ELR (cell line): Measurements from ENCODE around the gene IER3.

Experiments used
- DNase-seq: peaks from one replicate; pipeline ENCODE4 v3.0.0-alpha.2; 2015; ENCODE audit warnings: low read depth

Gene IER3

DNA sequence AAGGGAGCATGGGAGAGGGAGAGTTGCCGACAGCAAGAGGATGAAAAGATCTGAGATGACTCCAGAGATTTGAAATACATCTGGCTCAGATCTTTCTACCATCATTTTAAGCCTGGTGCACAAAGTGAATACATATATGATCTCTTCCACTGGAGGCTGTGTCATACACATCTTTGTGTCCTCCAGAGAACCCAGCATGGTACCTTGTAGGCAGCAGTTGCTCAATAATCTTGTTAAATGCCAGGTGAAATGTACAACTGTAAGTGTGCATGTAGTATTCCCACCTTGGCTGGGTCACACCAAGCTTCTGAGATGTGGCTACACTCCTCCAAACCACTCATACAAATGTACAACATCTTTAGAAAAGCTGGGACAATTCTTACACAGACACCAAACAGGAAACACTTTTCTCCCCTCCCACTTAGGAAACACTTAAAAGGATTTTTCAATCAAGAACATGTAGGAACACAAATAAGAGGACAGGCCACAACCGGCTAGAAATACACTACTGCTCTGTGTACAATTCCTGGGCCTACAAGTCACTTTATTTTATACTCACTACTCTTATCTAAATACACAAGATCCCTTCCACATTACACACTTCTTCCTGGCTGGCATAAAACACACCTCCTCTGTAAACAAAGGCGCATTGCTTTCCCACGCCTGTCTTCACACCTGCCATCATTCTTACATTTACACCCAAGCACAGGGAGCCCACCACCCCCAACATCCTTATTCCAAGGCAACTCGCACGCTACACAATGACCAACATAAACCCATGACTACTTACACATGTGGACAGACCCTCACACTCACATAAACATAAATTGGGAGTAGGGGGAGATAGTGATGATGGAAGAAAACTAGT lies 3.8 kb upstream of the IER3 start:
- no peak for DNase-seq

DNA sequence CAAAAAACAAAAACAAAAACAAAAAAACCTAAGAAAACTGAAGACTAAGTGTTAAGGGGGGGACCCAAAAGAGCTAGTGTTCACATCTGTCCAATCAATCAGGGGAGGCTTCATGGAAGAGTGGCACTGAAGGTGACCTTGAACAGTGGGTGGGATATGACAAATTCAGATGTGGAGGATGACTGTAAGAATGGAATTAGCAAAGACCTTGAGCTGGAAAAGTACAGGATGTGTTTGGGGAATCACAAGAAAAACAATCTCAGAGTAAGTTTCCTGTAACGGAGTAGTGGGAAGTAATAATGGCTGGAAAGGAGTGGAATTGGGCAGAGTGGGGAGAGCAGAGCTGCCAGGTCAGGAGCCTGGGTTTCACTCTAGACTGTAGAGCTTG lies 2.9 kb upstream of the IER3 start:
- DNase-seq, result peak; percentile 37

DNA sequence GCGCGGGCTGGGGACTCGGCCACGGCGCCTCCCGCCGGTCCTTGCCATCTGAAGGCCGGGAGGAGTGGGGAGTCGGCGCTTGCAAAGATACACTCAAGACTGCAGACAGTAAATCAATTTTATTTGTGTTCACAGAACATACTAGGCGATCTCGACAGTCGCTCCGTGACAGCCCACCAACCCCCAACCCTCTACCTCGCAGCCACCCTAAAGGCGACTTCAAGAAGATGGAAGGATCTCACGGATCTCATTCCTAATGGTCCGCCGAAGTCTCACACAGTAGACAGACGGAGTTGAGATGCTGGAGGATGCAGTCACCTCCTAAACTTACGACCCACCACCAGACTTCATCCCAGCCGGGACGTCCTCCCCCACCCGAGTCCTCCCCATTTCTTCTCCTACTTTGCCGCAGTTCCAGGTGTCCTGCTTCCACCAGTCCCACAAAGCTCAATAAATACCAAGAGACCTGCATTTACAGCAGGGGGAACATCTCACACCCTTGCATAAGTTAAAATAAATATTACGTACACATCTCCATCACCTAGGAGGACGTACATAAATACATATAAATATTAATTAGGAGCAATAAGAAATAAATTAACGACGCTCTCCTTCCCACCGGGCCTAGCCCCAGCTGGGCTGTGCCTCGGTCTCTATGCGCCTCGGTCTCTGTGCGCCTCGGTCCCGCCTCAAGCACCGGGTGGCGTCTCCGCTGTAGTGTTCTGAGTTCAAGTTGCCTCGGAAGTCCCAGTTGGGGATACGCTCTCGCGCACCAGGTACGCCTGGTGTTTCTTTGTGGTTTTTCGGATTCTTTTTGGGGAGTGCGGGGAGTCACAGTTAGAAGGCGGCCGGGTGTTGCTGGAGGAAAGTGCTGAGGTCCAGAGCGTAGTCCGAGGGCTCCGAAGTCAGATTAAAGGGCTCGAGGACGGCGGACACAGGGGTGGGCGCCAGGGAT lies 971 bp downstream of the IER3 start:
- DNase-seq, result peak; percentile 52

DNA sequence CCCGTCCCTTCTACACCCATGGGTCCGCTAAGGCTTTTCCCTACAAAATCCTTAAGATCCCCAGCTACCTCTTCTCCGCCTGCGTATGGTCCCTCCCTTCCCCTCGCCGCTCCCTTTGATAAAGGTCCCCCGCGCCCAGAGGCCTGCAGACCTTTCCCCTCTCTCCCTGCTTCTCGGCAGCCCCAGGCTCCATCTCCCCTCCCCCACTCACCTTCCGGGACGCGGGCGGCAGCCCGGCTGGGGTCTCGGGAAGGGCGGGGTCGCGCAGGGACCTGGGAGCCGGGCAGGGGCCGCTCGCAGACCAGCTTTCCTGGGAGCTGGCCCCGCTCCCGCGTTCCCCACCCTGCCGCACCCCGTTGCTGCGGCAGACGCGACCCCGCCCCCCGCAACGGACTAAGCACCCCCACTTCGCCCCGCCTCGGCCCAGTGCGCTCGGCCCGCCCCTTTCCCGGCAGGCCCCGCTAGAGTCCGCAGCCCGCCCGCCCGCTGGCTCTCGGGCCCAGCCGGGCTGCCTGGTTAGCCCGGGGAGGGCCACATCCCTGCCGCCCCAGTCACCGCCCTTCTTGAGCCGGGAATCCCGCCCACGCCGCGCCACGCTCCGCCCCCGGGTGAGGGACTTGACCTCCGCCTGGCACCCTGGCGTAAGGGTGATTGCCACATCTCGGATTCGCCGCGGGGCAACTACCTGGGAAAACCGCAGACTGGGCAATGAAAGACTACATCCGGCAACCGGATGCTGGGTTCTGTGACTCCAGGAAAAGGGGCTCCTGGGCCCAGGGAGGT lies 1.8 kb downstream of the IER3 start, which contains the start of gene FLOT1:
TSS of gene FLOT1 (minus strand) at position 372 of the 783 bp plus-strand sequence. CDS start 498 bp downstream, outside the sequence.
- DNase-seq, result peak; percentile 98

- DNase-seq, result no peak
Observed at GRCh38 chr6:30741789-30742315, 2.5 kb downstream of the IER3 start.

DNA sequence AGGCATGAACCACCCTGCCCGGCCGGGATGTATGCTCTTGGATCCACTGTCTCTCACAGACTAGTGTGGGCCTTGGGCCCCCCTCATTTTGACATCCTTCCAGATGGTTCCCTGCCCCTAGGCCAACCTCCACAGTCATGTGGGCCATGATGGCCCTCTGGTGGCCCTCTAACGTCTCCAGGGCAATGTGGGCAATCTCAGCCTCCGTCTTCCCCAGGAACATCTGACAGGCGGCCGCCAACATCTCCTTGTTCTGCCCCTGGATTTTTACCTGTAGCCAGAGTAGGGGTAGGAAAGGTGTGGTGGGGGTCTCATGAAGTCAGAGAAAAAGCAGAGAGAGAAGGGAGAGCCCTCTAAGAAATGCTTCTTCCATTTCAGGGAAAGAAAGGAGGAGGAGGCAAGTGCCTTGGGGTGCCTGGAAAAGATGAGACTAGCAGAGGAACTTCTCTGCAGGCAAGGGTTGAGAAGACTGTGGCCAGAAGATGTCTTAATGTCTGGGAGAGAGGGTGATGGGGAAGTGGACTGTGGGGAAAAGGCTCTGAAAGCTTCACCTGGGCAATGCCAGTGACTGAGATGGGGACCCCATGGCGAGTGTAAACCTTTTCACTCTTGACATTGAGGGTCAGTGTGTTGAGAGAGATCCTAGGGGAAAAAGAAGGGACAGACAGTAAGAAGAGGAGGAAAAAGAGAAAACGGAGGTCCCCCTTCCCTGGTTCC lies 3.1 kb downstream of the IER3 start:
- no peak for DNase-seq

GRCh38 chr6:30740540-30740870 lies 3.8 kb downstream of the IER3 start:
- DNase-seq, result no peak

DNA sequence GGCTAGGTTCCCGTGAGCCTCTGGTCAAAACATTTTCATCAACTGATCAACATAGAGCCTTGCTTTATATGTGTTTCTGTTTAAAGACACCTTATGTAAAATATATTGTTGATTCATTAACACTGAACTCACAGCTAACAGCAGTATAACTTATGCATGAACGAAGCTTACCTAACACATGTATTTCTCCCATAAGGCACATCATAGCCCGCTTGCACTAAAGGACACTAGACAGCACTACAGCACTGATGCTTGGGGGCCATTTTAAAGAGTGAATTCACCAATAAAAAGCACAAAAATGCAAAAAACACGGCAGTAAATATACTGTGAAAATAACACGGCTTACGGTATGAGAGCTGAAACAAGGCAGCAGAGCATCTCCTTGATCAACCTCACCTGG lies 5.8 kb downstream of the IER3 start:
- DNase-seq, result no peak

GRCh38 chr6:30735668-30736314 lies 8.6 kb downstream of the IER3 start:
- DNase-seq, result no peak

DNA sequence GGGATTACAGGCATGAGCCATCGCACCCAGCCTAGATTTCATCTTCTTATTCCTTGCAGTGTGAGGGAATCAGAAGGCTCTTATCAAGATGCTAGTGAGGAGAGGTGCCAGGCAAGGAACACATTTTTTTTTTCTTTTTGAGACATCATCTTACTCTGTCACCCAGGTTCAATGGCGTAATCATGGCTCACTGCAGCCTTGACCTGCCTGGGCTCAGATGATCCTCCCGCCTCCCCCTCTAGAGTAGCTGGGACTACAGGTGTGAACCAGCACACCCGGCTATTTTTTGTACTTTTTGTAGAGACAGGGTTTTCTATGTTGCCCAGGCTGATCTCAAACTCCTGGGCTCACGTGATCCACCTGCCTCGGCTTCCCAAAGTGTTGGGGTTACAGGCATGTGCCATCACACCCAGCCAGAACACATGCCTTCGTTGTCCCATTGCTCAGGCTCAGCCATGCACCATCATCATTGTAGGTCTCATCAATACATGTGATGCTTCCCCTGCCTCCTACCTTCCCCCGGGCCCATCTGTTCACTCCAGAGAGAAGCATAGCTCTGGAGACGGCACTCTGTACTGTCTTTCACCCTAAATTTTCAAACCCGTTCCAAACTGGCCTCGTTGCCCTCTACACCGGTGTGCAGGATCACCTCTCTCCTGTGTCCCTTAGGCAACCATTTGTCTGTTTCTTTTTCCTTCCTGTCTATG lies 12.0 kb downstream of the IER3 start:
- no peak for DNase-seq

DNA sequence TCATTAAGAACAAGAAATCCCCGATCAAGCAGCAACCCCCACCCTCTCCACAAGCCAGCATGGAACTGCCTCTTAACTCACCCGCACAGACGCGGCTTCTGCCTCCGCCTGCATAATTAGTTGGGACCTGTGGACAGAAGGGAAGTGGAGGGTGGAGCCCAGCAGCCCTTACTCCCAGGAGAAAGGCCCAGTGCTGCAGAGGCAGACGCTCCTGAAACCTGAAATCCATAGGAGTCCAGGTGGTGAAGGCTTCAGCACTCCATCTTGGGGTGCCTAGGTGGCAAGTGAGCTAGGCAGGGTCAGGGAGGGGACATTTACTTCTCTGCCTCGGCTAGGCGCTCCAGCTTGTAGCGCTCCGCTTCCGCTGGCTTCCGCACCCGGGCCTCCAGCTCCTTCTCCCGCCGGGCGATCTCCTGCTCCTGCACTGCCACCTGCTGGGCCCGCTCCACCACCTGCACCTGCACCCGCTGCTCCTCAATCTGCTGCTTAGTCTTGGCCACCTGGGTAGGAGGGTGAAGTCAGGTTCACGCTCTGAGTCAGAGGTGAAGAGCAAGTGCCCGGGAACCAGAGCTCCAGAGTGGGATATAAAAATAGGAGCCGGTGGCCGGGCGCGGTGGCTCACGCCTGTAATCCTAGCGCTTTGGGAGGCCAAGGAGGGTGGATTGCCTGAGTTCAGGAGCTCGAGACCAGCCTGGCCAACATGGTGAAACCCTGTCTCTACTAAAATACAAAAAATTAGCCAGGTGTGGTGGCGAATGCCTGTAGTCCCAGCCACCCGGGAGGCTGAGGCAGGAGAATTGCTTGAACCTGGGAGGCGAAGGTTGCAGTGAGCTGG lies 13.5 kb downstream of the IER3 start:
- peak; percentile 57 for DNase-seq

GRCh38 chr6:30727920-30728553 lies 16.3 kb downstream of the IER3 start:
- DNase-seq, result peak; percentile 79

- DNase-seq, result peak; percentile 58
Observed at GRCh38 chr6:30726506-30727413, 17.6 kb downstream of the IER3 start.

GRCh38 chr6:30725713-30726505 lies 18.4 kb downstream of the IER3 start:
- peak; percentile 84 for DNase-seq

DNA sequence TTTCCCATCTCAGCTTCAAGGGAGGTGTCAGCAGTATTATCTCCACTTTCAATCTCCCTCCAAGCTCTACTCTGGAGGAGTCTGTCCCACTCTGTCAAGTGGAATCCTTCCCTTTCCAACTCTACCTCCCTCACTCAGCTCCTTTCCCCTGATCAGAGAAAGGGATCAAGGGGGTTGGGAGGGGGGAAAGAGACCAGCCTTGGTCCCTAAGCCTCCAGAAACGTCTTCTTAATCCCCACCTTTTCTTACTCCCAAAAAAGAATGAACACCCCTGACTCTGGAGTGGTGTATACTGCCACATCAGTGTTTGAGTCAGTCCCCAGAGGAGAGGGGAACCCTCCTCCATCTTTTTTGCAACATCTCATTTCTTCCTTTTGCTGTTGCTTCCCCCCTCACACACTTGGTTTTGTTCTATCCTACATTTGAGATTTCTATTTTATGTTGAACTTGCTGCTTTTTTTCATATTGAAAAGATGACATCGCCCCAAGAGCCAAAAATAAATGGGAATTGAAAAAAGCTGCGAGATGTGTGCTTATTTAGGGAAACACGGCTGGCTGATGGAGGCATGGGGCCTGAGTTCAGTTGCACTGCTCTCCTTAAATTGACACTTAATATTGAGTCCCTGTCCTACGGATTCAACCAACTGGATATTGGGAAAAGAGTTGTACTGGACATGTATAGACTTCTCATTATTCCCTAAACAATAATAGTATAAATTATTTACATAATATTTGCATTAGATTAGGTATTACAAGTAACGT lies 19.3 kb downstream of the IER3 start:
- peak; percentile 46 for DNase-seq
